T-helper 9 cell (primary cell): ENCODE measurements around the gene GVQW3.
A peak's percentile ranks its signal among the peaks of the same experiment; 100 is the strongest.
"Not testable (repeated sequence)": the region's sequence is repeated elsewhere in the genome, so short reads cannot be mapped to it uniquely, and the experiment has no call there.

Experiments
- DNase-seq: peaks from one replicate; pipeline ENCODE4 v3.0.0-alpha.2; 2020

The GVQW3 gene

DNA sequence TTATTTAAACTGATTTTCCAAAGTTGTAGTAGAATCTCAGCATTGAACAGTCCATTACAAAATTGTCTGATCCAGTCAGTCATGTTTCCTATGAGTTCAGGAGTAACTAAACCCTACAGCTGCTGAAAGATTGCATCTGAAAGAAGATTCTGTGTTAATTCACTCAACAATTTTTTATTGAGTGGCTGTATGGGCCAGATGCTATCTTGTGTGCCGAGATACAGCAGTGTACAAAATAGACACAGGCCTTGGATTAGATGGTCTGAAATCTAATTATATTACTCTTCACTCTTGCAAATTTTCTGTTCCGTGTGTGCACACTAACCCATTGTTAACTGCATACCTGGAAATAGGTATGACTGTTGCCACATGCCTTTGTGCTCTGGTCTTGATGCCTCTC is 7.3 kb downstream of the GVQW3 start:
- no peak for DNase-seq

DNA sequence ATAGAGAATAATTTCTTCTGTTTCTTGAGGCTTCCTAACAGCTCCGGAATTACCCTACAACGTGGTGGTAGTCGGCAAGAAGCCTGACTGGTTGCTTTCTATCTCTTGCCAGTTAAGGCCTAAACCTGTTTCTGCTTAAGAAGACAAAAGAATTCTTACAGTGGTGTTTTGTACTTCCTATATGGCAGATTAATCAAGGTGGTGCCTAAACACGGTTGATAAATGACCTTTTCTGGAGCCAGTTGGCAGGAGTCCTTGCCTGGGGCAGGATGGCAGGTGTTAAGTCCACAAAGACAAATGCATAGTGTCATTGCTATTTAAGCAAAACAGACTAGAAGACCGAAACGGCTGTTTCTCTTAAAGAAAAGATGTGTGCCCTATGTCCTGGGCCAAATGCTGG is 9.9 kb downstream of the GVQW3 start:
- DNase-seq: no peak

DNA sequence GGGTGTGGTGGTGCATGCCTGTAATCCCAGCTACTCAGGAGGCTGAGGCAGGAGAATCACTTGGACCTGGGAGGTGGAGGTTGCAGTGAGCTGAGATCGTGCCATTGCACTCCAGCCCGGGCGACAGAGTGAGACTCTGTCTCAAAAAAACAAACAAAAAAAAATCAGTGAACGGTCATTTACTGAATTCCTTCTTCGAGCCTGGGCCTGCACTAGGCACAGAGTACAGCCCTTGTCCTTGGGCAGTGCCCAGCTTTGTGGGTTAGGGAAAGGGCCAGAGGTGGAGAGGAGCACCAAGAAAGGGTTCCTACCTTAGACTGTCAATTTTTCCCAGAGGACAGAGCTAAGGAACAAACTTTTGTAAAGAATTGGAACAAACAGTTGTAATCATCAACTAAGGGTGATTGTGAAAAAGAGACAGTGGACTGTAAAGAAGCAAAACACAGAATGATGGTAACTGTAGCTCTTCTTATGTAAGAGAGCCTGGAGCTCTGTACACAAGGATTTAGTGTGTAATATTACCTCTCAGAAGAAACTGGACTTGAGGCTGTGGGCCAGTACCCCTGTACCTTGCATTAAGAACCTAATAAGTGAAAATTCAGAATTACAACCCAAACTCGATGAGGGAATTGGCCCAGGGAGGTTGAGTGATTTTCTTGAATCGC is 10.8 kb downstream of the GVQW3 start:
- no peak for DNase-seq

GRCh38 chr11:76392870-76393269 is 11.7 kb downstream of the GVQW3 start:
- DNase-seq: no peak

DNA sequence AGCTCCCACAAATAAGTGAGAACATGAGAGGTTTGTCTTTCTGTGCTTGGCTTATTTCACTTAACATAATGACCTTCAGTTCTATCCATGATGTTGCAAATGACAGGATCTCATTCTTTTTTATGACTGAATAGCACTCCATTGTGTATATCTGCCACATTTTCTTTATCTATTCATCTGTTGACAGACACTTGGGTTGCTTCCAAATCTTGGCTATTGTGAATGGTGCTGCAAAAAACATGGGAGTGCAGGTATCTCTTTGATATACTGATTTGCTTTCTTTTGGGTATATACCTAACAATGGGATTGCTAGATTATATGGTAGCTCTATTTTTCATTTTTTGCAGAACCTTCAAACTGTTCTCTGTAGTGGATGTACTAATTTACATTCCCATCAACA is 13.3 kb downstream of the GVQW3 start:
- DNase-seq: no peak

DNA sequence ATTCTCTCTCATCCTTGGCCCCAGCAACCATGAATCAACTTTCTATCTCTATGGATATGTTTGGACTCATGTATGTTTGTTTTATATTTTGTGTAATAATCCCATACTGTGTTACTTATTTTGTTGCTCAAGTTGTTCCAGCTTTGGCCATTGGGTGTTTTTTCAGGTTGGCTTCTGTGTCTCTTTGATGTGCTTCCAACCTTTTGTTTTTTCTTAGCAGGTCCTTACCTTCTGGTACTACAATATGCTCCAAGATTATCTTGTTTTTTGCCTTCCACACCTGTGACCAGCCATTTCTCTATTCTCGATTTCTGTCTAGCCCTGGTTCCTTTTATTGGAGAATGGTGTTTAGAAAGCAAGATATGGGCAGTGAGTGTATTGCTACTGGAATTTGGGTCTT is 14.2 kb downstream of the GVQW3 start:
- DNase-seq: no peak

- DNase-seq: no peak
These were observed 16.3 kb downstream of the GVQW3 start for GRCh38 chr11:76397383-76397782.

- DNase-seq: no peak
These were observed 19.8 kb downstream of the GVQW3 start for GRCh38 chr11:76400967-76401366.

DNA sequence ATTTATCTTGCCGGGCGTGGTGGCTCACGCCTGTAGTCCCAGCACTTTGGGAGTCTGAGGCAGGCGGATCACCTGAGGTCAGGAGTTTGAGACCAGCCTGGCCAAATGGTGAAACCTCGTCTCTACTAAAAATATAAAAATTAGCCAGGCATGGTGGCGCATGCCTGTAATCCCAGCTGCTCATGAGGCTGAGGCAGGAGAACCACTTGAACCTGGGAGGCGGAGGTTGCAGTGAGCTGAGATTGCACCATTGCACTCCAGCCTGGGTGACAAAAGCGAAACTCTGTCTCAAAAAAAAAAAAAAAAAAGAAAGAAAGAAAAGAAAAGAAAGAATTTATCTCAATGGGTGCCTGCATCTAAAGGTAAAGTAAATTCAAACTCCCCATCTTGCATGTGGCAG is 20.4 kb downstream of the GVQW3 start:
- not testable (repeated sequence) for DNase-seq

DNA sequence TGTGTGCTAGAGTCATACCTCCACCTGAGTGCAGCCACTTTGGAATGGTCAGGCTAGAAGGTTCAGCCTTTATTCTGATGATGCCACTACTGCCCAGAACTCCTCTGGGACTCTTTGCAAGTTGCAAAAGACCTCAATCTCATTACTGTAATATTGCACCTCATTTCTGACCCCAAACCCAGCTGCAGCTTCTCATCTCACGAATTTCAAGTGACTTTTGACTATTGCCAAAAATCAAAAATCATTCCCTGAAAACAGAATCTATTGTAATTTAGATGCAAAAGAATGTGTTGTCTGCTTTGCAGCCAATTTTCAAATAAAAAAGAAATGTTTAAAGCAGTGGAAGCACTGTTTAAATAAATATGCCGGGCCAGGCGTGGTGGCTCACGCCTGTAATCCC is 25.2 kb downstream of the GVQW3 start:
- DNase-seq: no peak

GRCh38 chr11:76408171-76408965 is 27.2 kb downstream of the GVQW3 start:
- DNase-seq: no peak

GRCh38 chr11:76410851-76411357 is 29.8 kb downstream of the GVQW3 start:
- no peak for DNase-seq

DNA sequence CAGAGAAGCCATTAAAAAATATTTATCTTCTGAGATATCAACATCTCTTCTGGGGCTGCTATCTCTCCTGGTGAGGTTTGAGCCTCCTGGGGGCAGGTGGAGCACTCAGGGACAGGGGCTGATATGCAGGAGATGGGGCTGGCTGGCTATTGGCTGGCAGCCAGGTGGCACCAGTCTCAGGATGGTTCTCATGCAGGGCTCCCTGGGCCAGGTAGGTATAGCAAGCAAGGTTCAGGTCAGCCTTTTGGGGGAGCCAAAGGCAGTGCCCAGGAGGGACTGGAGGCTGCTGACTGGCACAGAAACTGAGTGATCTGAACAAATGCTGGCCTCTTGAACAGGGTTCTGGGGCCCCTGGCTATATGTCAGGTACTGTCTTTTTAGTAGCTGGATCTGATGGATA is 34.0 kb downstream of the GVQW3 start:
- DNase-seq: no peak

- no peak for DNase-seq
These were observed 38.8 kb downstream of the GVQW3 start for GRCh38 chr11:76419896-76420295.

- no peak for DNase-seq
These were observed 43.3 kb downstream of the GVQW3 start for GRCh38 chr11:76424379-76424778.

GRCh38 chr11:76424891-76425290 is 43.8 kb downstream of the GVQW3 start:
- no peak for DNase-seq

DNA sequence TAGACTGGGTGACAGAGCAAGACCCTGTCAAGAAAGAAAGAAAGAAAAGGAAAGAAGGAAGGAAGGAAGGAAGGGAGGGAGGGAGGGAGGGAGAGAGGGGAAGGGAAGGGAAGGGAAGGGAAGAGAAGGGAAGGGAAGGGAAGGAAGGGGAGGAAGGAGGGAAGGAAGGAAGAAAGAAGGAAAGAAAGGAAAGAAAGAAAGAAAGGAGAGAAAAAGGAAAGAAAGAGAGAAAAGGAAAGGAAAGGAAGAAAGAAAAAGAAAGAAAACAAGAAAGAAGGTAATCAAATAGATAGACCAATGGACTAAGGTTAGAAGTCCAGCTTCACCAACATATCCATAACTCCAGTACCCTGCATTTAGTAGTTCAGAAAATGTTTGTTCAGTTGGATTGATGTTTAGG is 45.5 kb downstream of the GVQW3 start:
- DNase-seq: no peak

DNA sequence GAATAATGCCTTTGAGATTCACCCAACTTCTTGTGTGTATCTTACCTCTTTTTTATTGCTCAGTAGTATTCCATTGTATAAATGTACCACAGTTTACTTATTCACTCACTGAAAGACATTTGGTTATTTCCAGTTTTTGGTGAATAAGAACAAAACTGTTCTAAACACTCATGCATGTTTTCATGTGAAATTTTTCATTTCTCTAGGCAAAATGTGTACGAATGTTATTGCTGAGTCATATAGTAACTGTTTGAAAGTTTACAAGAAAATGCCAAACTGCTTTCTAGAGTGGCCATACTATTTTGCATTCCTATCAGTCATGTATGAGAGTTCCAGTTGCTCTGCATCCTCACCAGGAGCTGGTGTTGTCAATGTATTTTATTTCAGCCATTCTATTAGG is 54.9 kb downstream of the GVQW3 start:
- DNase-seq: no peak

- no peak for DNase-seq
These were observed 62.3 kb downstream of the GVQW3 start for GRCh38 chr11:76443268-76443980.

- no peak for DNase-seq
These were observed 62.9 kb downstream of the GVQW3 start for GRCh38 chr11:76444065-76444383.

DNA sequence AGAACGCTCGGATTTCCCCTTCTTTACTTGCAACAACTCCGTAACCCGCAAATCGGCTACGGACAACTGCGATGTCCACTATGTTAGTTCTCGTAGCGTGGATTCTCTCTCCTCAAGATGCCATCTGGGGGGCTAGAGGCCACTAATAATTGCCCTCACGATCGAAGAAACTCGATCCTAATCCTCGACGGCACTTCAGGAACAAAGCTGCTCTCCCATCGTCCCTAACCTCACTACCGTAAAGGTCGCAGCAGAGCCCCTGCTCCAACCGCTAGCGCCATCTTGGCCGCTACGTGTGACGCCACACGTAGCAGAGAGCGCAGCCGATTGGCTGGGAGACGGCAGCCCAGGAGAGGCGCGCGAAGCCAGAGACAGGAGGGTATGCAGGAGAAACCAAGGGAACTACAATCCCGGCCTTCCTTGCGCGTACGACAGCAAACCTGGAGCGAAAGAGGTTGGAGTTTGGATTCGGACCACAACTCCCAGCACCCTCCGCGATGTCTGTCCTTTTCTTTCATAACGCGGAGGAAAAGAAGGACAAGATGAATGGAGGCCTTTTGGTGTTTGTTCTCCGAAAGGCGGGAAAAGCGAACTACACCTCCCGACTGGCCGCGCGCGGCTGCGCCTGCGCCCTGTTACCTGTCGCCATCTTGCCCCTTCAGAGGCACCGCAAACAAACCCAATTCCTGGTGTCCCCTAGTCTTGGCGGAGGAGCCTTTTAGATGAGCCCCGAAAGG is 63.4 kb downstream of the GVQW3 start, which contains the start of gene EMSY:
EMSY (plus strand) TSS at position 635 of the 737 bp plus-strand sequence. CDS start 1,921 bp downstream, outside the sequence.
- peak; percentile 82 for DNase-seq

DNA sequence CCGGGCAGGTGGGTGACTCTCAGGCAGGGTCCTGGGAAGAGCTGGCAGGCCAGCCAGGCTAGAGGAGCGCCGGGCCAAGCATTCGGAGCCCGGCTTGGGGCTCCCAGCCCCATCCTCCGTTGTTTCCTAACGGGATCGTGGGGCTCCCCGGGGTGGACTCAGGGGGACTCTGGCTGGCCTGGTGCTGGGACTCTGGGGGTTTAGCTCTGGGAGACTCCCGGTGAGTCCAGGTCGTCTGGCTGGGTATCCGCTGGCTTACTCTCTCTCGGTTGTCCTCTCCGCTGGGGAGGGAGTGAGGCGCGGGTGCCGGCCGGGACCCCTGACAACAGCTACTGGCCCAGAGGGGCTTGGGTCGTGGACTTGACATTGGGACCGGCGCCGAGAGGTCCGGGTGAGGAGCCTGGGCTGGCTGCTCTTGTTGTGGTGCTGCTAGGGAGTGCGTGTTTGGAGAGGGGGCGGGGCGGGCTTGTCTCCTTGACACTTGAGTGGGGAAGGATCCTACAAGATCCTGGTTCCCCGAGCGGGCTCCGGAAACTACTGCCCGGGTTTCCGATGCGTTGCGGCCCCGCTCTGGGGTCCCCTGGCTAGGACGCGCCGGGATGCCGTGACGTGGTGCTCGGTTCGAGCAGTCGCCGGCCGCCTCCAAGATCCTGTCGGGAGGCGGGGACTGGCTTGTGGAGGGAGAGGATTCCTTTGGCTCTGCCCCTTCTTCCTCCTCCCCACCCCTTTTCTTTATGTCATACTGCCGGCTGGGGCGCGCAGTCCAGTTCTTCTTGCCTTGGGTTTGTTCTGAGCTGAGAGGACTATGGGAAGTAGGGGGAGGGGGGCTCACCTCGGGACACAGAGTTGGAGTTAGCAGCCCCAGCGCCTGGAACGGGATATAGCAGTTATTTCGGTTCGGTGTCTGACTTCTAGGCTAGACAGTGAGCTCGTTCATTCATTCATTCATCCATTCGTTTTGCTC is 64.3 kb downstream of the GVQW3 start:
- DNase-seq: peak; percentile 40
